ENCODE results near the gene ENOX1. TPM values are rescaled to one million over a fixed set of nuclear protein-coding genes. Genes with fewer than 3 reads are reported as not detected.

ENOX1 gene
- total and polyA plus RNA-seq, 7 donors = 0.23 to 20.2 (median 11.1) TPM

DNA sequence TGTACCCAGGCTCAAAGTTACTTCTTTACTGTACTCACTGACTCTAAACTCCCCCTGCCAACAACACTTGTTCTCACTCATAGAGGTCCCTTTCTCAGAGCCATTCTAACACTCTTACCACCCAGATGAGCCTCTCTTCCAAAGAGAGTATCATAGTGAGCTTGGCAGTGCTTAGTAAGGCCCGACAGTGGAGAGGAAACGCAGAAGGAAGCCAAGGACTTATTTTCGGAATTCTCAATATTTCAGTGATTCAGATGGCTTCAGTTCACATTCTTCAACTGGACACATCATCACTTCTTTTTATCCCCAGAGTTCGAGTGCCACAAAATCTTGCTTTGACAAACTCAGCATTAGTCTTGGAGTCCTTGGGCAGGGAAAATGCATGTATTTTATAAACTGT is 477.5 kb downstream of the ENOX1 start:
- intact Hi-C loops (cut with DNase I) = loop anchor here (10.0 kb wide), 3 partner anchors 175 to 565 kb away; partner anchors contain the start of genes CCDC122 and LACC1
- H3K27me3 ChIP-seq = no peaks in the 10 kb centered on the region
- WGBS, 2 donors = 66 to 69% methylated on average over 4 of the region's 4 CpGs

DNA sequence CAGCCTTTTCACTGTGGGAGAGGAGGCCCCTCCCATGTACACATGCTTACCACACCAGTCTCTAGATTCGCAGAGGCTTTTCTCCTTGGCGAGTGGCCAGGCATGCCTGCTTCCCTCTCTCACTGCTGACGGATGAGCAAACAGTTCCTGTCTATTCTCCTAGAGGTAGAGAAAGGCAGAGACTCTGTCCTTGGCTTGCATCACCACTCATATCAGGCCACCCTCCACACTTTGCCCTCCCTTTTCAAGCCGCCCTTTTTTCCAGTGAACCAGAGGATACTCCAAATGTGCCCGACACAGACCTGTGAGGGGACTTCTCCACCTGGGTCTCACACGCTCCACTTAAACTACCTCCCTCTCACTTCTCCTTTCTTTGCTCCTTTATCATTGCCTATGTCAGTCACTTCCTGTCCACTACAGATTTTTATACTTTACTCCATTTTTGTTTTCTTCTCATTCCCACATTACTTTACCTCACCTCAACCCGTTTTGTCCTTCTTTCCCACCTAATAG is 478.8 kb downstream of the ENOX1 start:
- DNase-seq = peak; percentile 94
- Histone ChIP-seq H3K4me1 (peaks cover 0 to 58% (median 44%) of the 10 kb centered on the region in 4 donors), H3K4me3 (no peak overlapping the region), H3K27me3 (no peaks in the 10 kb centered on the region), H3K9me3 (no peaks in the 10 kb centered on the region), H3K27ac (peak overlapping the region; percentile 20 to 73 (median 64)), H3K36me3 (no peaks in the 10 kb centered on the region)
- TF ChIP-seq POLR2A (IDR thresholded peaks at IDR 0.05) (no peak), POLR2AphosphoS5 (IDR thresholded peaks at IDR 0.05) (peak in 2 of 4 donors; percentile 15 to 37)
- 26 to 31% methylated on average over 7 of the region's 7 CpGs for WGBS, 2 donors
- intact Hi-C loops (cut with DNase I) = loop anchor here (10.0 kb wide), 3 partner anchors 177 to 567 kb away; partner anchors contain the start of genes CCDC122 and LACC1

More for the DNA sequence above, 477.5 kb downstream of the ENOX1 start:
- no peaks in the 10 kb centered on the region for H3K36me3 ChIP-seq
- H3K4me1 ChIP-seq = peaks cover 0 to 45% (median 30%) of the 10 kb centered on the region in 4 donors
- no peak for TF ChIP-seq POLR2A (IDR thresholded peaks at IDR 0.05)
- peak overlapping the region in 1 of 4 donors; percentile 70 for H3K27ac ChIP-seq
- no peak for DNase-seq
- no peaks in the 10 kb centered on the region for H3K9me3 ChIP-seq
- H3K4me3 ChIP-seq = no peak overlapping the region

DNA sequence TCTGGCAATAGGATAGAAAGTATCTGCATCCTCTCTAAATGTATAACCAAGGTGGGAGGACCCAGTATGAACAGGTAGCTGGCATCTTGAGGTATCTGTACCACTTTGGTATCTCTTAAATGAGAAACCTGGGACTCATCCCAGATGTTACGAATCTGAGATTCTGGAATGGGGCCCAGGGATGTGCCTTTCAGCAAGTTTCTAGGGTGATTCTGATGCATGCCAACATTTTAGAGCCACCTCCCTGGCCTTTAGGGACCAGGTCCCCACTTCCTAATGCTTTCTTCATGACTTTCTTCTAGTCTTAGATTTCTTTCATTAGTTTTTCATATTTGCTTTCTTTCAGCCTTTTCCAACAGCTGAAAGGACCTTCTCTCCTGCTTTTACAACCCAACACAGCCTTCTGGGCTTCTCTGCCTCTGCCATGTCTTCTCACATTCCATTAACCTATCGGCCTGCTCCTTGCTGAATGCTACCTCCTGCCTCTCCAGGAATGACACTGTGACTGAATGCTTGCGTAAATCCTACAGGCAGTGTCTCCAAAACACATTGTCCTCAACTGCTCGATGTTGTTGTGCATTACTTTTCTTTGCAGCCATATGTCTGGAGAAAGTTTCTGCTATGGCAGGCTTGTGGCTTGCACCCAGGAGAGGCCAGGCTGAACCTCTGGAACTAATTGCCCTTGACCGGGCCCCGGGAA is 479.4 kb downstream of the ENOX1 start:
- Histone ChIP-seq H3K4me1 (peaks cover 0 to 64% (median 50%) of the 10 kb centered on the region in 4 donors), H3K27ac (peak overlapping the region; percentile 20 to 73 (median 64)), H3K9me3 (no peaks in the 10 kb centered on the region), H3K36me3 (no peaks in the 10 kb centered on the region), H3K4me3 (no peak overlapping the region), H3K27me3 (no peaks in the 10 kb centered on the region)
- 47 to 51% methylated on average over 6 of the region's 6 CpGs for WGBS, 2 donors
- intact Hi-C loops (cut with DNase I) = loop anchor here (10.0 kb wide), 3 partner anchors 177 to 567 kb away; partner anchors contain the start of genes CCDC122 and LACC1
- TF ChIP-seq POLR2AphosphoS5 (IDR thresholded peaks at IDR 0.05) (peak in 2 of 4 donors; percentile 11 to 39), POLR2A (IDR thresholded peaks at IDR 0.05) (no peak), EP300 (IDR thresholded peaks at IDR 0.05) (peak in 1 of 4 donors; percentile 67)
- TF ChIP-seq, protein P1, sequence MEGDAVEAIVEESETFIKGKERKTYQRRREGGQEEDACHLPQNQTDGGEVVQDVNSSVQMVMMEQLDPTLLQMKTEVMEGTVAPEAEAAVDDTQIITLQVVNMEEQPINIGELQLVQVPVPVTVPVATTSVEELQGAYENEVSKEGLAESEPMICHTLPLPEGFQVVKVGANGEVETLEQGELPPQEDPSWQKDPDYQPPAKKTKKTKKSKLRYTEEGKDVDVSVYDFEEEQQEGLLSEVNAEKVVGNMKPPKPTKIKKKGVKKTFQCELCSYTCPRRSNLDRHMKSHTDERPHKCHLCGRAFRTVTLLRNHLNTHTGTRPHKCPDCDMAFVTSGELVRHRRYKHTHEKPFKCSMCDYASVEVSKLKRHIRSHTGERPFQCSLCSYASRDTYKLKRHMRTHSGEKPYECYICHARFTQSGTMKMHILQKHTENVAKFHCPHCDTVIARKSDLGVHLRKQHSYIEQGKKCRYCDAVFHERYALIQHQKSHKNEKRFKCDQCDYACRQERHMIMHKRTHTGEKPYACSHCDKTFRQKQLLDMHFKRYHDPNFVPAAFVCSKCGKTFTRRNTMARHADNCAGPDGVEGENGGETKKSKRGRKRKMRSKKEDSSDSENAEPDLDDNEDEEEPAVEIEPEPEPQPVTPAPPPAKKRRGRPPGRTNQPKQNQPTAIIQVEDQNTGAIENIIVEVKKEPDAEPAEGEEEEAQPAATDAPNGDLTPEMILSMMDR (IDR thresholded peaks at IDR 0.05) = no peak
- DNase-seq = no peak

DNA sequence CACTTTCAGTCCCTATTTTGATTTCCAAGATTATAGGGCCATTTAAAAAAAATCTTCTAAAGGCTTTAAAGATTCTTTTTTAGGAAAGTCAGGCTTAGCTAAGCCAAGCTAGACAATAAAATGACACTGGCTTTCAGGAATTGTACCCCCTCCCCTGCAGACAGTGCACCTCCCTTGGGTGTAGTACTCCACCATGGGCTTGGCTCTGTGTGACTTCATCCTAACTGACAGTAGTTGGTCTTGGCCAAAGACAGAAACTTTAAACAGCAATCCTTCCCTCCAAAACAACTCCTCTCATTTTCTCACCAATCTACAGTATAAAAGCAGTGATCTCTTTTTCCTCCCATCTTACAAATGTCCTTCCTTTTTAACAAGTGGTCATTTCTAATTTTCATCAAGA is 480.4 kb downstream of the ENOX1 start:
- intact Hi-C loops (cut with DNase I) = loop anchor here (10.0 kb wide), 3 partner anchors 178 to 568 kb away; partner anchors contain the start of genes CCDC122 and LACC1
- Histone ChIP-seq H3K27ac (peak overlapping the region in 3 of 4 donors; percentile 10 to 73 (median 70)), H3K9me3 (no peaks in the 10 kb centered on the region), H3K36me3 (no peaks in the 10 kb centered on the region), H3K4me1 (peaks cover 0 to 74% (median 58%) of the 10 kb centered on the region in 4 donors), H3K27me3 (no peaks in the 10 kb centered on the region), H3K4me3 (no peak overlapping the region)
- TF ChIP-seq, protein P1 (IDR thresholded peaks at IDR 0.05) = no peak
- TF ChIP-seq POLR2AphosphoS5 (IDR thresholded peaks at IDR 0.05) = no peak
- TF ChIP-seq EP300 (IDR thresholded peaks at IDR 0.05) = no peak
- TF ChIP-seq POLR2A (IDR thresholded peaks at IDR 0.05) = no peak
- no peak for DNase-seq

DNA sequence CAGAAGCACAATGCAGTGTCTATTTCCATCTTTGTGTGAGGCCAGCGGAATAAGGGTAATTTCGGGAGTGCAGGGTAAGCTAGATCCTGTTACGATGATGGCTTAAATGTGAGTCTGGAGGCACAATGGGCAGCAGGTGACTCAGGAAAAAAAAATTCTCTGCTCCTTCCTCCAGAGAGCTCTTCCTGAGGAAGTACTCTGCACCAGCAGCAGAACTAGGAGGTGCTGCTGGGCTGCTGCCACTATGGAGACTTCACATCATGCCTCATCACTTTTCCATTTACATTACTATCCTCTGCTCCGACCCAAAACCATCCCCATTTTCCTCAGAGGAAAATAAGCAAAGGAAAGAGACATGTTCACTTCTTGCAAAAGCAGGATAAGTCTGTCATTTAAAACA is 481.4 kb downstream of the ENOX1 start:
- H3K27me3 ChIP-seq = no peaks in the 10 kb centered on the region
- TF ChIP-seq POLR2AphosphoS5 (IDR thresholded peaks at IDR 0.05) = no peak
- TF ChIP-seq, protein P1 (IDR thresholded peaks at IDR 0.05) = no peak
- no peak for TF ChIP-seq POLR2A (IDR thresholded peaks at IDR 0.05)
- H3K27ac ChIP-seq = peak overlapping the region in 2 of 4 donors; percentile 73 to 75
- H3K4me1 ChIP-seq = peaks cover 0 to 84% (median 66%) of the 10 kb centered on the region in 4 donors
- no peak overlapping the region for H3K4me3 ChIP-seq
- no peaks in the 10 kb centered on the region for H3K9me3 ChIP-seq
- DNase-seq = no peak
- H3K36me3 ChIP-seq = no peaks in the 10 kb centered on the region
- intact Hi-C loops (cut with DNase I) = loop anchor here (10.0 kb wide), 3 partner anchors 179 to 569 kb away; partner anchors contain the start of genes CCDC122 and LACC1
- WGBS, 2 donors = 43 to 45% methylated on average over 4 of the region's 4 CpGs
